SK-N-MC (cell line): ENCODE data around the gene RRN3.
"Not testable (repeated sequence)": the region's sequence is repeated elsewhere in the genome, so short reads cannot be mapped to it uniquely, and the experiment has no call there.

Source experiments
- EZH2 ChIP-seq: fragments of 200-600 bp; sonication (generic); IDR thresholded peaks from one replicate; pipeline ENCODE4 v1.6.1; 2017; ENCODE audit warnings: antibody characterized with exemption
- FOXP2 ChIP-seq: optimal IDR thresholded peaks from 2 replicates; pipeline ENCODE3; 2011; ENCODE audit warnings: mild to moderate bottlenecking, moderate library complexity; ENCODE audit not compliant: insufficient read depth; ENCODE audit errors: extremely low read length, control extremely low read depth
- POLR2AphosphoS5 ChIP-seq: IDR thresholded peaks from 2 replicates; pipeline ENCODE4 v1.6.1; 2012; ENCODE audit warnings: mild to moderate bottlenecking, low read depth, low read length, borderline replicate concordance

GRCh38 chr16:15021429-15021828 is 72.6 kb downstream of the RRN3 start:
- not testable (repeated sequence) for TF ChIP-seq EZH2, POLR2AphosphoS5, FOXP2
